ENCODE data around the gene SGSM2. TPM values are rescaled to one million over a fixed set of nuclear protein-coding genes. Genes with fewer than 3 reads are reported as not detected.

SGSM2 gene
- total RNA-seq, 1 donor from 2014 or later: 13.4 TPM

- TF ChIP-seq, protein P1, sequence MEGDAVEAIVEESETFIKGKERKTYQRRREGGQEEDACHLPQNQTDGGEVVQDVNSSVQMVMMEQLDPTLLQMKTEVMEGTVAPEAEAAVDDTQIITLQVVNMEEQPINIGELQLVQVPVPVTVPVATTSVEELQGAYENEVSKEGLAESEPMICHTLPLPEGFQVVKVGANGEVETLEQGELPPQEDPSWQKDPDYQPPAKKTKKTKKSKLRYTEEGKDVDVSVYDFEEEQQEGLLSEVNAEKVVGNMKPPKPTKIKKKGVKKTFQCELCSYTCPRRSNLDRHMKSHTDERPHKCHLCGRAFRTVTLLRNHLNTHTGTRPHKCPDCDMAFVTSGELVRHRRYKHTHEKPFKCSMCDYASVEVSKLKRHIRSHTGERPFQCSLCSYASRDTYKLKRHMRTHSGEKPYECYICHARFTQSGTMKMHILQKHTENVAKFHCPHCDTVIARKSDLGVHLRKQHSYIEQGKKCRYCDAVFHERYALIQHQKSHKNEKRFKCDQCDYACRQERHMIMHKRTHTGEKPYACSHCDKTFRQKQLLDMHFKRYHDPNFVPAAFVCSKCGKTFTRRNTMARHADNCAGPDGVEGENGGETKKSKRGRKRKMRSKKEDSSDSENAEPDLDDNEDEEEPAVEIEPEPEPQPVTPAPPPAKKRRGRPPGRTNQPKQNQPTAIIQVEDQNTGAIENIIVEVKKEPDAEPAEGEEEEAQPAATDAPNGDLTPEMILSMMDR (IDR thresholded peaks at IDR 0.05; ENCODE audit: insufficient read depth, low read length, severe bottlenecking): no peak
- FAIRE-seq: peak; percentile 50
- peaks cover 5% of the 10 kb centered on the region for H3K36me3 ChIP-seq (ENCODE audit: control insufficient read depth, insufficient read depth, low read length)
- no peaks in the 10 kb centered on the region for H3K27me3 ChIP-seq (ENCODE audit: control insufficient read depth, insufficient read depth, low read length)
- H3K4me3 ChIP-seq (ENCODE audit: low read depth, low read length): no peak overlapping the region
- DNase-seq (ENCODE audit: low read depth): no peak
Measured at GRCh38 chr17:2410951-2411350, 73.7 kb downstream of the SGSM2 start.

GRCh38 chr17:2412561-2413021 is 75.3 kb downstream of the SGSM2 start:
- TF ChIP-seq, protein P1 (IDR thresholded peaks at IDR 0.05; ENCODE audit: insufficient read depth, low read length, severe bottlenecking): peak; percentile 1
- no peak for DNase-seq (ENCODE audit: low read depth)
- Histone ChIP-seq H3K27me3 (ENCODE audit: control insufficient read depth, insufficient read depth, low read length) (no peaks in the 10 kb centered on the region), H3K4me3 (ENCODE audit: low read depth, low read length) (no peak overlapping the region), H3K36me3 (ENCODE audit: control insufficient read depth, insufficient read depth, low read length) (peaks cover 5% of the 10 kb centered on the region)
- FAIRE-seq: no peak

GRCh38 chr17:2414446-2415064 is 77.3 kb downstream of the SGSM2 start:
- Histone ChIP-seq H3K4me3 (ENCODE audit: low read depth, low read length) (no peak overlapping the region), H3K36me3 (ENCODE audit: control insufficient read depth, insufficient read depth, low read length) (peaks cover 9% of the 10 kb centered on the region), H3K27me3 (ENCODE audit: control insufficient read depth, insufficient read depth, low read length) (no peaks in the 10 kb centered on the region)
- no peak for FAIRE-seq
- DNase-seq (ENCODE audit: low read depth): no peak
- TF ChIP-seq, protein P1 (IDR thresholded peaks at IDR 0.05; ENCODE audit: insufficient read depth, low read length, severe bottlenecking): no peak

DNA sequence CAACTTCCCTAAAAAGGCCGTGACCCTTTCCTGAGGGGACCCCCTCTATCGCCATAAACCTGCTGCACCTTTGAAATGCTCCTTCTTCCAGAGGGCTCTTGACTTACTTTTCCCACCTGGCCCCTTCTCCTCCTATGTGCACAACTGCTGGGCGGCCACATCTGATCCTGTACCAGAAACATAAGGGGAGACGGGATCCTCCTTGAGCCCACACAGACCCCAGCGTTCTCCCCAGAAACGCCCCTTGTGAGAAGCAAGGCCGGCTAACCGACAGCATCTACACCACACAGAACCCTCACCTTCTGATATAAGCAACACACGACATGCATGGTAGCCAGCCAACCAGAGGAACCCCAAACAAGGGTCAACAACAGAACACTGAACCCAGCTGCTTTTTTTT is 77.8 kb downstream of the SGSM2 start:
- TF ChIP-seq, protein P1 (IDR thresholded peaks at IDR 0.05; ENCODE audit: insufficient read depth, low read length, severe bottlenecking): no peak
- Histone ChIP-seq H3K36me3 (ENCODE audit: control insufficient read depth, insufficient read depth, low read length) (peaks cover 11% of the 10 kb centered on the region), H3K4me3 (ENCODE audit: low read depth, low read length) (no peak overlapping the region), H3K27me3 (ENCODE audit: control insufficient read depth, insufficient read depth, low read length) (no peaks in the 10 kb centered on the region)
- no peak for FAIRE-seq
- no peak for DNase-seq (ENCODE audit: low read depth)

DNA sequence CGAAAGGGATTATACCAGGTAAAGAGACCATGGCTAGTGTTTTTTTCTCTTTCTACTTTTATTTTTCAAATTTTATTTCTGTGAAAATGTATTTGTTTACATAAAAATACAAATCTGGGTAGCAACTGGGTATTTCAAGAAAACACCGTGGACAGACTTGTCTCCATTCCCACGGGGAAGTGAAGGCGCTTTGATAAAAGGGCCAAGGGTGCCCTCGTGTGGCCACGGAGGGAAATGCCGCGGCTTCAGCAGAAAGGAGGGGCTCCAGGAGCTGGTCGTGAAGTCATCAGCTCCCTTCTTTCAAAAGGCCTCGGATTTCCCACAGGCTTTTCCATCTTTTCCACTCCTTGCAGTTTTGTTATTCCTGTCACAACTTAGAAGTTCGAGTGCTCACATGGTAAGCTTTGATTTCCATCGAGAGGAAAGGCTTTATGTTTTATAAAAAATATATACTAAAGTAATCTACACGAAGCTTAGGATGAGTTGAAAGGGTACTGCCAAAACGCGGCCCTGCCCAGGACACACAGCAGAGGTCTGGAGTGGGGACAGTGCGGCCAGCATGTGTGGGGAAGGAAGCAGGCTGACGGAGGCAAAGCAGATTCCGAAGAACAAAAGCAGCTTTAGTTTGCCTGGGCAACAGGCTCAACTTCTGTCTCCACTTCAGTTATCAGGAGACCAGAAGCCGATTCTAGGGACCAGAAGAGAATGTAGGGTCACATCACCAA is 78.9 kb downstream of the SGSM2 start:
- no peak overlapping the region for H3K4me3 ChIP-seq (ENCODE audit: low read depth, low read length)
- DNase-seq (ENCODE audit: low read depth): peak; percentile 76
- TF ChIP-seq, protein P1 (IDR thresholded peaks at IDR 0.05; ENCODE audit: insufficient read depth, low read length, severe bottlenecking): peak; percentile 85
- FAIRE-seq: no peak
- H3K27me3 ChIP-seq (ENCODE audit: control insufficient read depth, insufficient read depth, low read length): no peaks in the 10 kb centered on the region
- peaks cover 11% of the 10 kb centered on the region for H3K36me3 ChIP-seq (ENCODE audit: control insufficient read depth, insufficient read depth, low read length)

All from bronchial epithelial cell (primary cell).